ENCODE data around the gene PDCD4. TPM values are rescaled to one million over a fixed set of nuclear protein-coding genes. Genes with fewer than 3 reads are reported as not detected.

Gene PDCD4
- total and polyA plus RNA-seq, 2 donors (not counting 3 experiments of a cell fraction or from before 2014, with no cell fraction given), result 14.4 to 47.9 TPM

GRCh38 chr10:110851020-110851612, 20.6 kb upstream of the PDCD4 start:
- H3K4me2 ChIP-seq (ENCODE audit: insufficient read depth, low read length), result no peak overlapping the region
- no peak overlapping the region for H3K4me3 ChIP-seq (replicated peaks in 1 of 3; ENCODE audit: insufficient read depth in 1 of 3, low read depth in 1 of 3, low read length in 3 of 3)
- intact Hi-C loops (cut with micrococcal nuclease) (no loop called here), dilution Hi-C loops (cut with MboI; ENCODE audit: extremely low pct_ligation_motif_present, low sequenced_read_pairs) (no loop called here)
- H3K9ac ChIP-seq (replicated peaks; ENCODE audit: extremely low read depth, insufficient read depth, low read length), result no peak overlapping the region
- no peak for FAIRE-seq
- no peaks in the 10 kb centered on the region for H3K79me2 ChIP-seq (ENCODE audit: control insufficient read depth, insufficient read depth, low read length)
- H2AFZ ChIP-seq (ENCODE audit: low read depth, low read length), result no peak overlapping the region
- DNase-seq (ENCODE audit: low read depth, low spot score), result no peak
- CTCF ChIA-PET, result interaction anchor here (1.0 kb wide), 1 partner anchor 105 kb away, joined by 3 read pairs; no protein-coding TSS in a partner anchor
- no peak for TF ChIP-seq MYC (IDR thresholded peaks at IDR 0.05; ENCODE audit: low read depth, low read length)
- no peak for TF ChIP-seq GATA2 (IDR thresholded peaks at IDR 0.05; ENCODE audit: insufficient read depth, insufficient read length, low read depth, low read length)
- no peak for TF ChIP-seq EZH2 (IDR thresholded peaks at IDR 0.05; ENCODE audit: borderline replicate concordance, low read depth, low read length, severe bottlenecking)
- no peak for TF ChIP-seq CTCF (IDR thresholded peaks at IDR 0.05; ENCODE audit: extremely low read depth in 1 of 2, insufficient read depth in 1 of 2, low read depth in 1 of 2, low read length in 2 of 2)
- no peak for TF ChIP-seq JUN (IDR thresholded peaks at IDR 0.05; ENCODE audit: borderline replicate concordance, insufficient read depth, insufficient read length, low read depth)
- no peak for TF ChIP-seq POLR2A (IDR thresholded peaks at IDR 0.05; ENCODE audit: low read depth, low read length)
- no peak for TF ChIP-seq POLR2AphosphoS5 (IDR thresholded peaks at IDR 0.05; ENCODE audit: insufficient read depth, low read depth, low read length)
- no peak for TF ChIP-seq MAX (IDR thresholded peaks at IDR 0.05; ENCODE audit: insufficient read depth, insufficient read length)
- no peak for TF ChIP-seq FOS (IDR thresholded peaks at IDR 0.05; ENCODE audit: borderline replicate concordance, insufficient read depth, low read length)
- POLR2A ChIA-PET, result no interaction called here
- H3K9me1 ChIP-seq (replicated peaks; ENCODE audit: control insufficient read depth, extremely low read depth, insufficient read depth, low read length), result no peaks in the 10 kb centered on the region
- H3K4me1 ChIP-seq (ENCODE audit: control insufficient read depth, extremely low read depth, insufficient read depth, low read length), result no peaks in the 10 kb centered on the region
- H3K36me3 ChIP-seq (ENCODE audit: control insufficient read depth in 2 of 2, extremely low read depth in 1 of 2, insufficient read depth in 2 of 2, low read length in 2 of 2), result no peaks in the 10 kb centered on the region
- H3K9me3 ChIP-seq (replicated peaks; ENCODE audit: control insufficient read depth, insufficient read depth, low read length), result no peaks in the 10 kb centered on the region
- no peak overlapping the region for H3K27ac ChIP-seq (ENCODE audit: insufficient read depth, low read depth, low read length)
- peaks cover 2 to 6% of the 10 kb centered on the region in 2 experiments for H3K27me3 ChIP-seq (ENCODE audit: control insufficient read depth in 2 of 2, insufficient read depth in 2 of 2, low read length in 2 of 2)
- no TSS peak for BruUV-seq (replicated peaks)
- H4K20me1 ChIP-seq (replicated peaks; ENCODE audit: control insufficient read depth, extremely low read depth, insufficient read depth, low read length), result no peaks in the 10 kb centered on the region

Measured in endothelial cell of umbilical vein (primary cell).